ENCODE data around the gene HNF4A.

DNA sequence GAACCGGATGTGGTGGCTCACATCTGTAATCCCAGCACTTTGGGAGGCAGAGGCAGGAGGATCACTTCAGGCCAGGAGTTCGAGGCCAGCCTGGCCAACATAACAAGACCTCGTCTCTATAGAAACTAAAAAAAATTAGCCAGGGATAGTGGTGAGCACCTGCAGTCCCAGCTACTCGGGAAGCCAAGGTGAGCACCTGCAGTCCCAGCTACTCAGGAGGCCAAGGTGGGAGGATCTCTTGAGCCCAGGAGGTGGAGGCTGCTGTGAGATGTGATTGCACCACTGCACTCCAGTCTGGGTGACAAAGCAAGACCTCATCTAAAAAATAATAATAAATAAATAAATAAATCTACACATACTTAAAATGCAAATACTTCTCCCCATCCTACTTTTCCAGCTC is 65.0 kb downstream of the HNF4A start:
- no peak for TF ChIP-seq CTCF (IDR thresholded peaks at IDR 0.05)
- TF ChIP-seq POLR2A (IDR thresholded peaks at IDR 0.05): no peak

All from thyroid gland (tissue), 4 donors.